GM19455 (cell line): ENCODE data around the gene ZNF74.
"Not testable (repeated sequence)": the region's sequence is repeated elsewhere in the genome, so short reads cannot be mapped to it uniquely, and the experiment has no call there.

Source experiments
- ATAC-seq: cut with Tn5 transposase; IDR thresholded peaks from one replicate; pipeline ENCODE4 v1.9.1; 2021; ENCODE audit not compliant: unreplicated experiment

Gene ZNF74

DNA sequence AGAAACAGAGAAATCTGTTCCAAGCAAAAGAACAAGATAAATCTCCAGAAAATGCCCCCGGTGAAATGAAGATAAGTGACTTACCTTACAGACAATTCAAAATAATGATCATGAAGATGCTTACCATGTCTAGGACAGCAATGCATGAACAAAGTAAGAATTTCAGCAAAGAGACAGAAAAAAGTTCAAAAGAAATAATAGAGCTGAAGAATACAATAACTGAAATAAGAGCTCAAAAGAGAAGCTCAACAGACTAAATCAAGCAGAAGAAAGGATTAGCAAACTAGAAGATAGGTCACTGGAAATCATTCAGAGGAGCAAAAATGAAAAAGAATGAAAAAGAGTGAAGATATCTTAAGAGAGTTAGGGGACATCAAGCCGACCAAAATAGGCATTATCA, 19.8 kb upstream of the ZNF74 start:
- not testable (repeated sequence) for ATAC-seq

DNA sequence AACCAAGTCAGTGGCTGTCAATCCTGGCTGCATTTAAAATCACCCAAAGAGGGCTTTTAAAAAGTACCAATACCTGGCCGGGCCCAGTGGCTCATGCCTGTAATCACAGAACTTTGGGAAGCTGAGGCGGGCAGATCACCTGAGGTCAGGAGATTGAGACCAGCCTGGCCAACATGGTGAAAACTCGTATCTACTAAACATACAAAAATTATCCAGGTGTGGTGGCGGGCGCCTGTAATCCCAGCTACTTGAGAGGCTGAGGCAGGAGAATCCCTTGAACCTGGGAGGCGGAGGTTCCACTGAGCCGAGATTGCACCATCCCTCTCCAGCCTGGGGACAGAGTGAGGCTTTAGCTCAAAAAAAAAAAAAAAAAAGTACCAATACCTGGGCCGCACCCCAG, 17.7 kb upstream of the ZNF74 start:
- not testable (repeated sequence) for ATAC-seq

DNA sequence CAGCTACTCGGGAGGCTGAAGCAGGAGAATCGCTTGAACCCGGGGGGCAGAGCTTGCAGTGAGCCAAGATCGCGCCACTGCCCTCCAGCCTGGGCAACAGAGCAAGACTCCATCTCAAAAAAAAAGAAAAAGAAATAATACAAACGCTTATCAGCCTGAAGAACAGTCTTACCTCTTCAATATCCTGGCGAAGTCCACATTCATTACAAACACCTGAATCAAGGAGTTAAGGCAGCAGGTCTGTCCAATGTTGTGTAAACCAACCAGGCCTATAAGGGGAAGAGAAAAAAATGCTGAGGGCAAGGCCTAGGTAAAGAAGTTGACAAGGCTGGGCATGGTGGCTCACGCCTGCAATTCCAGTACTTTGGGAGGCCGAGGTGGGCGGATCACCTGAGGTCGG, 17.0 kb upstream of the ZNF74 start:
- ATAC-seq: not testable (repeated sequence)

DNA sequence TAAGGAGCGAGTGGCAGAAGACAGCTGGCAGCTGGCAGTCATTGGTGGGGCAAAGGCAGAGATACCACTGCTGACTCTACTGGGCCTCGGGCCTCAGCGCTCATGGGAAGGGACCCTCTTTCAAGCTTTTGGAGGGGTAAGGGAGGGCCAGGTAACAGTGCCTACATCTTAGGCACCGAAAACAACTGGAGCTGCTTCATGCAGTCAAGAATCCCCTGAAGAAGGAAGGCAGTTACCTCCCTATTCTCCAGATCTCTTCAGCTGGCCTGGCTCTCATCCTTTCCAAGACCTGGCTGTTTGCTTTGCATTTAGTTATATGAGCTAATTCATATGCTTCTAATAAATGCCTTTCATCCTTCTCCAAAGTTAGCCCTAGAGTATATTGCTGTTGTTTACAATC, 15.8 kb upstream of the ZNF74 start:
- no peak for ATAC-seq

DNA sequence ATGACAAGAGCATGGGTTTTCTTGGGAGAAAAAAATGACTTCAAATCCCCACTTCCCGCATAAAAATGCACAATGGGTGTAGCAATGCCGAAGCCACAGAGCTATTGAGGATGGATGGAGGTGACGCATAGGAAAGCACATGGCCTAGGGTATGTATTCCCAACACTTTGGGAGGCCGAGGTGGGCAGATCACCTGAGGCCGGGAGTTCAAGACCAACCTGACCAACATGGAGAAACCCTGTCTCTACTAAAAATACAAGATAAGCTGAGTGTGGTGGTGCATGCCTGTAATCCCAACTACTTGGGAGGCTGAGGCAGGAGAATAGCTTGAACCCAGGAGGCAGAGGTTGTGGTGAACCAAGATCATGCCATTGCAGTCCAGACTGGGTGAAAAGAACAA, 15.3 kb upstream of the ZNF74 start:
- ATAC-seq: not testable (repeated sequence)

DNA sequence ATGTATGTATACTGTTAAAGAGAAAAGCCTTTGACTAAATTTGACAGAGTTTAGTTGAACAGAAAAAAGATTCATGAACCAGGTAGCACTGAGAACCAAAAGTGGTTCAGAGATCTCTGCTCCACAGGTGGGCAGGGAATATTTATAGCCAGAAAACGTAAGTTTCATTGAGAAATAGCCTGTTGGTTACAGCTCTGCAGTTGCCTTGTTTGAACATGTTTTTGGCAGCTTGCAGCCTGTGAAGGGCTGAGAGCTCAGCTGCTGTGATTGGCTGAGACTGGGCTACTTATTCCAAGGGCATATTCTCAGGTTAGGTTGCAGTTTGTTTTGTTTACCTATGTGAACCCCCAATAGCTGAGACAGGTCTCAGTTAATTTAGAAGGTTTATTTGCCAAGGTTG, 13.5 kb upstream of the ZNF74 start:
- ATAC-seq: no peak

DNA sequence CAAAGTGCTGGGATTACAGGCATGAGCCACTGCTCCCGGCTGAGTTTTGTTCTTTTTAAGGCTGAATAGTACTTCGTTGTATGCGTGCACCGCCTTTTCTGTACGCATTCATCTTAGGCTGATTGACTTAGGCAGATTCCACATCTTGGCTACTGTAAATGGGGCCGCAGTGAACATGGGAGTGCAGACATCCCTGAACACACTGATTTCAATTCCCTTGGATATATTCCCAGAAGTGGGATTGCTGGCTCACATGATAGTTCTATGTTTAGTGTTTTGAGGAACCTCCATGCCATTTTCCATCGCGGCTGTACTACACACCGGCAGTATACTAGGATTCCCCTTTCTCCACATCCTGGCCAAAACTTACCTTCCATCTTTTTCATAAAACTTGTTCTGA, 10.4 kb upstream of the ZNF74 start:
- no peak for ATAC-seq

DNA sequence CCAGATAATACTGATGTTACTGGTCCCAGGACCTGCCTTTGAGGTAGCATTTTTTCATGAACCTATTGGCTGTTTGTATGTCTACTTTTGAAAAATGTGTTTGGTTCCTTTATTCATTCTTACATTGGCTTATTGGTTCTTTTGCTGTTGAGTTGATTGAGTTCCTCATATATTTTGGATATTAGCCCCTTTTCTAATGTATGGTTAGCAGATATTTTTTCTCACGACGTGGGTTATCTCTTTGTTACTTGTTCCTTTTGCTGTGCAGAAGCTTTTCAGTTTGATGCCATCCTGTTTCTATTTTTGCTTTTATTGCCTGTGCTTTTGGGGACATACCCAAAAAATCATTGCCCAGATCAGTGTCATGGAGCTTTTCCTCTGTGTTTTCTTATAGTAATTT, 9.8 kb upstream of the ZNF74 start:
- no peak for ATAC-seq

DNA sequence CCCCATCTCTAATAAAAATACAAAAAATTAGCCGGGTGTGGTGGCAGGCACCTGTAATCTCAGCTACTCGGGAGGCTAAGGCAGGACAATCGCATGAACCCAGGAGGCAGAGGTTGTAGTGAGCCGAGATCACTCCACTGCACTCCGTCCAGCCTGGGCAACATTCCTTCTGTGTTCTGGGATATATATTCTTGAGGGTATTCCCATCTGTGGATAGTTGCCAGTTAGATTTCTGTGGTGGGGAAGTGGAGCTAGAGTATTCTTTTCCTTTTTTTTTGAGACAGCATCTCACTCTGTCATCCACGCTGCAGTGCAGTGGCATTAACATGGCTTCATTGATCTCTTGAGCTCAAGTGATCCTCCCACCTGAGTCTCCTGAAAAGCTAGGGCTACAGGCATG, 9.1 kb upstream of the ZNF74 start:
- ATAC-seq: no peak

DNA sequence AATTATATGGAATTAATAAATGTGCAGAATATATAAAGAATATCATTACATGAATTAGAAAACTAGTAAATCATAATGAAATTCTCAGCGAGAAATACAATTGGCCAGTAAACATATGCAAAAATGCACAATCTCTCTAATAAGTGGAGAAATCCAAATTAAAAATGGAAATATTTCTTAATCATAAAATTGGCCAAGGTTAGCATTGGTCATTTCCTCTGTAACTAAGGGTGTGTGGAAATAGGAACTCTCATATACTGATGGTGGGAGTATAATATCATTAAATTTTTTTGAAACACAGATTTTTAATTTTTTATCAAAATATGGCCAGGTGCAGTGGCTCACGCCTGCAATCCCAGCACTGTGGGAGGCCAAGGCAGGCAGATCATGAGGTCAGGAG, 7.6 kb upstream of the ZNF74 start:
- ATAC-seq: no peak

DNA sequence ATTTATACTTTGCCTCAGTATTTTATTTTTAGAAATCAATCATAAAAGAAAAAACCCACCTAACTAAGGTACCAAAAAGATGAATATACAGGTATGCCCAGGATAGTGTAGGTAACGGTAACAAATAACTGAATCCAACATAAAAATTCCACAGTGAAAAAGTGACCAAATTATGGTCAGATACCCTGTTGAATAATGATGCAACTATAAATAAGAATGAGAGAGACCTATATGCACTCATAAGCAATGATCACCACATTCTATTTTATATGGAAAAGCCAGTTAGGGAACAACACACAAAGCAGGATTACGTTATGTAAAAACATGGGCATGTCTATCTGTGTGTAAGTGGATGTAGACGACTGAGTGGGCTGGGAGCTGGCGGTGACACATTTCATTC, 7.0 kb upstream of the ZNF74 start:
- ATAC-seq: no peak

DNA sequence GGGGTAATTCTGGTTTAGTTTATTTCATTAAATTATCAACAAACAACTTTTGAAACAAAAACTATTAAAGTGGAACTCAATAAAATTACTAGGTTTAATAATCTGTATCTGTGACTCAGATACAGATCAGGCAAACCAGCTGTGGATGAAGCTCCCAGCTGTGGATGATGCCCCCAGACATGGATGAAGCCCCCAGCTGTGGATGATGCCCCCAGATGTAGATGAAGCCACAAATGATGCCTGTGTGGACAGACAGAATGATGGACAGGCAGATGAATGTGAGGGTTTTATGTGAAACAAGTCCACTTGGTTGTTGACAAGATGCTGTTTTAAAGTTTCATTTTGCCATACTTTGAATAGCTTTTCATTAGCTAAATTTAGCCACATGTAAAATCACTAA, 5.8 kb upstream of the ZNF74 start:
- ATAC-seq: no peak

DNA sequence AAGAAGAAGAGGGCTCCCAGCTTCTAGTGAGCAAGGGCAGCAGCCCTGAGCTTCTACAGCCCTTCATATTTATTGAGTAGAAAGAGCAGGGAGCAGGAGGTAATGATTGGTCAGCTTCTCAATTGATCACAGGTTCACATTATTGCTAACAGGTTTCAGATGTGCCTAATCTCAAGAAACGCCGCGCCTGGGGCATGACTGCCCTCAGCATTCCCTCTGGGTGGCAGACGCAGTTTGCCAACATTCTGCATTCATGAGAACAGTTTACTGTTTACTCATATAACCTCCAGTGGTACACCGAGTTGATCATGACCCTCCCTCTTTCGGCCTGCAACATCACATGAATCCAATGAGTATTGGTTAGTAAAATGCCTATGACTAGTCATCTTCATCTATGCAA, 4.7 kb upstream of the ZNF74 start:
- no peak for ATAC-seq

DNA sequence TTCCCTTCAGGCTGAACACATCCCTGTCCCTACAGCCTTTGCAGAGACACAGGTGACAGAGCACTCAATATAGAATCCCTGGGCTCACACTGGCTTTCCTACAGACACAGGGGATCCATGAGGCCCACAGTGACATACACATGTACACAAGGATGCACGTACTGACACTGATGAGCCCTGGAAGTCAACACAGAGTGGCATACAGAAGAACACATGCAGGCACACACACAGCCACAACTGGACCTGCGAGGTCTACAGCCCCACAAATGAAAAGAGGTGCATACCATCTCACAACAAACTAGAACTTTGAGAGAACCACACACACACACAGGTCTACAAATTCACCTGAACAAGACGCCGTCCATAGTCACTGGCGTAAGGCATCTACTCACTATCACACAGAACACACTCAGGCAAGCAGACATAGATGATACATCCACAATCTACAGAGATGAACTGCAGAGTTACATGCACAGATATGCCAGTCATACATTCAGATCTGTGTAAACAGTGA, 3.5 kb upstream of the ZNF74 start:
- ATAC-seq: no peak

DNA sequence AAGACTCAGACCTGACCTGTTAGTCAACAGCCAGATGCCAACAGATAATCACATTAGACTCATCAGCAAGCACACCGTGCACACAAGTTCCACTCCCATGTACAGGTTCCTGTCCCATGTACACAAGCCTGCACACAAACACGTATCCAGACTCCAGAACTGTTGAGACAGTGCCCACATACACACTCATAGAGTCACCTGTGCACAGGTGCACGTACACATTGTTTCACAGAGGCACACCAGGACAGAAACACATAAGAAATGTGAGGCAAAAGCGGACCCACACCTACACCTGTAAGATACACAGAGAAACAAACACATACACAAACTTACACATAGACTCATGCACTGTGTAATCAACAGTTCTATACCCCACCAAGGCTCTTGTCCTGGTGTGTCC, 2.7 kb upstream of the ZNF74 start:
- no peak for ATAC-seq

DNA sequence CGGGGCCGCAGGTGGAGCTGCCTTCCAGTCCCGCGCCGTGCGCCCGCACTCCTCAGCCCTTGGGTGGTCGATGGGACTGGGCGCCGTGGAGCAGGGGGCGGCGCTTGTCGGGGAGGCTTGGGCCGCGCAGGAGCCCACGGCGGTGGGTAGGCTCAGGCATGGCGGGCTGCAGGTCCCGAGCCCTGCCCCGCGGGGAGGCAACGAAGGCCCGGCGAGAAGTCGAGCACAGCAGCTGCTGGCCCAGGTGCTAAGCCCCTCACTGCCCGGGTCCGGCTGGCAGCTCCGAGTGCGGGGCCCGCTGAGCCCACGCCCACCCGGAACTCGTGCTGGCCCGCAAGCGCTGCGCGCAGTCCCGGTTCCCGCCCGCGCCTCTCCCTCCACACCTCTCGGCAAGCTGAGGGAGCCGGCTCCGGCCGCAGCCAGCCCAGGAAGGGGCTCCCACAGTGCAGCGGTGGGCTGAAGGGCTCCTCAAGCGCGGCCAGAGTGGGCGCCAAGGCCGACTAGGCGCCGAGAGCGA, 1.5 kb upstream of the ZNF74 start:
- not testable (repeated sequence) for ATAC-seq

DNA sequence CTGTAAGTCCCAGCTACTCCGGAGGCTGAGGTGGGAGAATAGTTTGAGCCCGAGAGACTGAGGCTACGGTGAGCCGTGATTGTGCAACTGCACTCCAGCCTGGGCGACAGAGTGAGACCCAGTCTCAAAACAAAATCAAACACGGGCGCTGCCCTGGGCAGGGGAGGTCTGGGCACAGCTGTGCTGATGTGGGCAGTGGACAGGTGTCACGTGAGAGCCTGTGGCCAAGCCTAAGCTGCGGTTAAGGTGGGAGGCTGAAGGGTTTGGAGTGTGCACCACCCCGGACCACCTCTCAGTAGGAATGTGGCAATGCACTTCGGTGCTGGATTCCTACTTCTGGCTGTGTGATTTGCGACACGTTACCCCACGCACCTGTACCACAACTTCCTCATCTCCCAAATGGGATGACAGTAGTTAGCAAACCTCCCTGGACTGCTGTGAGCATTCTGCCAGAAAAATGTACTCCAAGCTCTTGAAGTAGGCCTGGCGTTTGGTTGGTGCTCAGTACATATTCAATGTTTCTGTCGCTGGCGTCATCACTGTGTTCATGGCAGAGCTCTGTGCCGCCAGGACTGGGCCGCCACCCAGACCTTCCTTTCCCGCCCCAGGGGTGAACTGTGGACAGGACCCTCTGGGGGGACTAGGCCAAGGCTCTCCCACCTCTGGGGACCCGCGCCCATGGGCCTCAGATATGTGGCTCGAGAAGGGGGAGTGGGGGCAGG, 807 bp upstream of the ZNF74 start:
- ATAC-seq: no peak

DNA sequence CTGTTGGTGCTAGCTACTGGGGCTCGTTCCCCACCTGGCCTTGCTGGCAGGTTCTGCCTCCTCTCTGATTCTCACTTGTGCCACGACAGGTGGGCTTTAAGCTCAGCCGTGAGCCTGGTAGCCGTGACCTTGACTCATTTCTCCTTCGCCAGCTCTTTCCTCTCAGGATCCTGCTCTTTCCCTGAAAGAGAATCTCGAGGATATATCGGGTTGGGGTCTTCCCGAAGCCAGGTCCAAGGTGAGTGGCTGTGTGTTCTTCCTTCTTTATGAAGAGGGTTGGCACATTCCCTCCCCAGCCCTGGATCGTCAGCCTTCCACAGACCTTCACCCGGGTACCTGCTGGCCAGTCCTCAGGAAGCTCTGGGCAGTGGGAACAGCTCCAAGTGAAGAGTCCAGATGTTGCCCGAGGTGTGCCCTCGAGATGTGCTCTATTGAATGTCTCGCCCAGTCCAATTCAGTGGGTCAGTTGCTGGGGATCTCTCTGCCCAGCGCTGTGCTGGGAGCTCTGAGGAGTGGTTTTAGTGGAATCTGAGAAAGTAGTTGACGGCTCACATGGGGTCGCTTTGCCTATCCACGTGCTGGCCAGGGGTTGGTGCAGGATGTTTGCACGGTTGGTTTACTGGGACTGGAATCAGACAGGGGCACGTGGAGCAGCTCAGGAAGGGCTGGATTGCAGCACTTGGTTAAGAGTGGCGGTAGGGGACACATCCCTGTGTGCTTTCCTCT, 1.4 kb downstream of the ZNF74 start:
- no peak for ATAC-seq

DNA sequence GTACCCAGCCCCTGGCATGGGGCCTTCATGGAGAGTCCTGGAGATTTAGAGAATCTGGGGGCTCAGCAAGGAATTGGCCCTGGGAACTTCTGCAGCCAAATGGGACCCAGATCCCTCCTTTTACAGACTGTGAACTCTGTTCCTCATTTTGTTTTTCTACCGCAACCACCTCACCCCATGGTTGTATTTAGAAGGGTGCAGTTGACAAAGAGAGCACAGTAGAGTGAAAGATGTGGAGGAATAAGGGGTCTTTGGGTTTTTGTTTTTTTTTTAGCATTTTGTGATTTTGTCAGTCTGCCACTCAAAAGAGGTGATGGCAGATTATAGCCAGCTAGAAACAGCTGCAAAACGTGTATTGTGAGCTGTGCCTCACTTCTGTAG, 1.9 kb downstream of the ZNF74 start:
- no peak for ATAC-seq

DNA sequence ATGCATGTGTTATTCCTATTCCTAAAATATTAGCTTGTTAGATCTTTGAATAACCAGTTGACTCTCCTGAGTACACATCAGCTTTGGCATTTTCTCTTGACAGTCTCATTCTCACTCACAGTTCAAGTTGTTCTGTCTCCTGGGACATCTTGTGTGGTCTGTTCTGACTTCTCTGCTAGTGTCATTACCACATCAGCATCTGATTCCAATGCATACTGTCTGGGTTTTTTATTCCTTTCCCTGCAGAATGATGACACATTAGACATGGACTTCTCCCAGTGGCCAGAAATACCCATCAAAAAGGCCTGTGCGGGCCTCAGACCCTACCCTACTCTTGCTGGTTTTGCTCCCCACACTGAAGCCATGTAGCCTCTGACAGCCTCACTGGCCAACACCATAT, 2.7 kb downstream of the ZNF74 start:
- no peak for ATAC-seq

DNA sequence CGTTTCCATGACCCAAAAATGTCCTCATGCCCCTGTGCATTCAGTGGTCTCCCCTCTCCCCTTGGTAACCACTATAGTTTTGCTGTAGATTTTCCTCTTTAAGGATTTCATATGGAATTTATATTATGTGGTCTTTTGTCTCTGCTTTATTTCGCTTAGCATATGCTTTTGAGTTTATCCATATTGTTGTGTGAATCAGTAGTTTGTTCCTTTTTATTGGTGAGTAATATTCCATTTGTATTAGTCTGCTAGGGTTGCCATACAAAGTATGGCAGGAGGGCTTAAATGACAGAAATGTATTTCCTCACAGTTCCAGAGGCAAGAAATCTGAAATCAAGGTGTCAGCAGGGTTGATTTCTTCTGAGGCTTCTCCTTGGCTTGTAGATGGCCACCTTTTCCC, 3.5 kb downstream of the ZNF74 start:
- ATAC-seq: no peak

DNA sequence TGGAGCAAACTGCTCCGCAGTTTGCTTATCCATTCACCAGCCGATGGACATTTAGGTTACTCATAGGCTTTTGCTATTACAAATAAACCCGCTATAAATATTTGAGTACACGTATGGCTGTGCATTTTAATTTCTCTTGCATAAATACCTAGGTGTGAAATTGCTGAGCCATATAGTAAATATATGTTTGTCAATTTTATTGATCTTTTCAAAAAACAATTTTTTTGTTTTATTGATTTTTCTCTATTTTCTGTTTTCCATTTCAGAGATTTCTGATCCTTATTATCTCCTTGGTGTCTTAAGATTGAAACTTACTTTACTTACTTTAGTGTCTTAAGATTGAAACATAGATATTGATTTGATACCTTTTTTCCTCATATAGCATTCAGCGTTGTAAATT, 4.5 kb downstream of the ZNF74 start:
- ATAC-seq: no peak
